GM18502 (cell line): Measurements from ENCODE around the gene CSH2.
"Not testable (repeated sequence)": the region's sequence is repeated elsewhere in the genome, so short reads cannot be mapped to it uniquely, and the experiment has no call there.

Experiments
- ATAC-seq: cut with Tn5 transposase; IDR thresholded peaks from one replicate; pipeline ENCODE4 v1.9.1; 2021; ENCODE audit warnings: mild to moderate bottlenecking; ENCODE audit not compliant: unreplicated experiment, poor library complexity

CSH2 gene

GRCh38 chr17:63873577-63873976, at the start of gene CSH2:
Gene CSH2, minus strand, starts transcription at chr17:63873677. Its CDS starts 63 bp downstream, at chr17:63873614.
- not testable (repeated sequence) for ATAC-seq

GRCh38 chr17:63922402-63922801, 48.9 kb upstream of the CSH2 start:
- ATAC-seq = not testable (repeated sequence)

GRCh38 chr17:63920779-63921178, 47.3 kb upstream of the CSH2 start:
- ATAC-seq = not testable (repeated sequence)

- not testable (repeated sequence) for ATAC-seq
Observed at GRCh38 chr17:63920050-63920449, 46.6 kb upstream of the CSH2 start.

- ATAC-seq = peak; percentile 68
Observed at GRCh38 chr17:63919311-63919723, 45.8 kb upstream of the CSH2 start.

- not testable (repeated sequence) for ATAC-seq
Observed at GRCh38 chr17:63918789-63919305, 45.4 kb upstream of the CSH2 start, which contains the start of gene GH1. Gene GH1, minus strand, starts transcription at chr17:63918839. Its CDS starts 63 bp downstream, at chr17:63918776.

GRCh38 chr17:63918305-63918704, 44.8 kb upstream of the CSH2 start:
- no peak for ATAC-seq

- ATAC-seq = no peak
Observed at GRCh38 chr17:63917646-63918045, 44.2 kb upstream of the CSH2 start.

- not testable (repeated sequence) for ATAC-seq
Observed at GRCh38 chr17:63917206-63917605, 43.7 kb upstream of the CSH2 start.

GRCh38 chr17:63916566-63917185, 43.2 kb upstream of the CSH2 start:
- no peak for ATAC-seq

- not testable (repeated sequence) for ATAC-seq
Observed at GRCh38 chr17:63915753-63916152, 42.3 kb upstream of the CSH2 start.

GRCh38 chr17:63914471-63914870, 41.0 kb upstream of the CSH2 start:
- no peak for ATAC-seq

GRCh38 chr17:63911657-63912100, 38.2 kb upstream of the CSH2 start:
- ATAC-seq = no peak

- no peak for ATAC-seq
Observed at GRCh38 chr17:63911041-63911635, 37.7 kb upstream of the CSH2 start, which contains the start of gene CSHL1. Gene CSHL1, minus strand, starts transcription at chr17:63911258. Its CDS starts 62 bp downstream, at chr17:63911196.

GRCh38 chr17:63910096-63910495, 36.6 kb upstream of the CSH2 start:
- ATAC-seq = no peak

- not testable (repeated sequence) for ATAC-seq
Observed at GRCh38 chr17:63909586-63909985, 36.1 kb upstream of the CSH2 start.

GRCh38 chr17:63907161-63907778, 33.8 kb upstream of the CSH2 start:
- ATAC-seq = not testable (repeated sequence)

- not testable (repeated sequence) for ATAC-seq
Observed at GRCh38 chr17:63904796-63905195, 31.3 kb upstream of the CSH2 start.

- ATAC-seq = not testable (repeated sequence)
Observed at GRCh38 chr17:63903787-63904201, 30.3 kb upstream of the CSH2 start.

- not testable (repeated sequence) for ATAC-seq
Observed at GRCh38 chr17:63901971-63902370, 28.5 kb upstream of the CSH2 start.
